ENCODE data around the gene TAF13. TPM values are rescaled to one million over a fixed set of nuclear protein-coding genes. Genes with fewer than 3 reads are reported as not detected.

TAF13 gene
- total RNA-seq, 5 donors from 2014 or later (not counting 1 experiment from before 2014, with no cell fraction given): 8.7 to 19.4 (median 9.7) TPM

DNA sequence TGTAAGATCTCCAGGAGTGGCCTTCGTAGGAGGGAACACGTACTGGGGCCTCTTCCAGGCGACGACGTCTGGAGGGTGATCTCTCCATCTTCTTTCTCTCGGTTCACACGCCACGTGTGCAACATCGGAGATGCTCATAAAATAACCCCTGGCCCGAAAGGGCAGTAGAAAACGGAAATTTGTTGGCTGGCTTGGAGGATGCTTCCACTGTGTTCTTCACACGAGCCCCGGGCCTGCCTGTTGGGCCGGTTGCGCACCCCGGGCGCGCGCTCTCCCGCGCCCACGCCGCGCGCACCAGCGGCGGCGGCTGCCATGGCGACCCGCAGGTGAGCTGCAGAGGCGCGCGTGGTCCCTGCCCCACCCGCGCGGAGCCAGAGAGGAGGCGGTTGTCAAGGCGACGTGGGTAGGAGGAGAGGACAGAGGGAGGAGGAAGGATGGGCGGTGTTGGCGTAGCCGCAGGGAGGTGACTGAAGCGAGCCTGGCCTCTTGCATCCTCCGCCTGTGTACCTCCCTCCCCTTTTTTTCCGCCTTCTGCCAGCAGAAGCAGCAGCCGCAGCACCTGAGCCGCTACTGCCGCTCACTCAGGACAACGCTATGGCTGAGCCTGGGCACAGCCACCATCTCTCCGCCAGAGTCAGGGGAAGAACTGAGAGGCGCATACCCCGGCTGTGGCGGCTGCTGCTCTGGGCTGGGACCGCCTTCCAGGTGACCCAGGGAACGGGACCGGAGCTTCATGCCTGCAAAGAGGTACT, 38.0 kb upstream of the TAF13 start, which contains the start of gene ELAPOR1:
Gene ELAPOR1 (plus strand): TSS at position 526 of the 752 bp plus-strand sequence. CDS start 69 bp downstream, at position 595.
- ATAC-seq (replicated peaks in 1 of 4) (peak; percentile 91 to 96 (median 93)), DNase-seq (peak; percentile 66 to 94 (median 83))
- ChIA-PET POLR2A (interaction anchor here (1.0 kb wide), 2 partner anchors 14 kb away, joined by 3 to 6 read pairs; no protein-coding TSS in a partner anchor), CTCF (interaction anchor here (0.6 to 5.4 kb wide), 11 partner anchors 13 to 1225 kb away, joined by 3 to 73 read pairs (median 4); partner anchors contain the start of genes RBM15 (in 1 of the 2), TAF13 (in 1 of the 2) and TMEM167B (in 1 of the 2))
- Mint-ChIP-seq H3K27ac (peak within 1 kb of the TSS; percentile 81 to 83), H3K27me3 (peaks cover 0 to 5% of the 10 kb centered on the region in 2 donors), H3K36me3 (peaks cover 5% of the 10 kb centered on the region), H3K4me1 (peaks cover 28 to 32% (median 30%) of the 10 kb centered on the region in 3 donors), H3K9me3 (no peaks in the 10 kb centered on the region), H3K4me3 (peak within 1 kb of the TSS; percentile 84 to 97 (median 85))
- Histone ChIP-seq H3K9me3 (no peaks in the 10 kb centered on the region), H3K27ac (ENCODE audit: low read length) (peak within 1 kb of the TSS; percentile 31), H3K27me3 (replicated peaks in 1 of 2; ENCODE audit: control insufficient read depth in 2 of 2, extremely low read depth in 1 of 2, insufficient read depth in 2 of 2, low read length in 1 of 2) (no peaks in the 10 kb centered on the region), H3K4me1 (ENCODE audit: control insufficient read depth in 1 of 2, extremely low read depth in 1 of 2, insufficient read depth in 2 of 2, low read length in 2 of 2) (peaks cover 5 to 24% of the 10 kb centered on the region in 2 experiments), H3K36me3 (ENCODE audit: control insufficient read depth in 2 of 2, extremely low read depth in 1 of 2, insufficient read depth in 1 of 2, low read length in 1 of 2) (no peaks in the 10 kb centered on the region), H3K4me3 (ENCODE audit: control insufficient read depth in 1 of 2, extremely low read depth in 1 of 2, low read length in 1 of 2) (peak within 1 kb of the TSS; percentile 58 to 60)
- 3% methylated on average over 46 of the region's 56 CpGs for WGBS (ENCODE audit: insufficient coverage)

DNA sequence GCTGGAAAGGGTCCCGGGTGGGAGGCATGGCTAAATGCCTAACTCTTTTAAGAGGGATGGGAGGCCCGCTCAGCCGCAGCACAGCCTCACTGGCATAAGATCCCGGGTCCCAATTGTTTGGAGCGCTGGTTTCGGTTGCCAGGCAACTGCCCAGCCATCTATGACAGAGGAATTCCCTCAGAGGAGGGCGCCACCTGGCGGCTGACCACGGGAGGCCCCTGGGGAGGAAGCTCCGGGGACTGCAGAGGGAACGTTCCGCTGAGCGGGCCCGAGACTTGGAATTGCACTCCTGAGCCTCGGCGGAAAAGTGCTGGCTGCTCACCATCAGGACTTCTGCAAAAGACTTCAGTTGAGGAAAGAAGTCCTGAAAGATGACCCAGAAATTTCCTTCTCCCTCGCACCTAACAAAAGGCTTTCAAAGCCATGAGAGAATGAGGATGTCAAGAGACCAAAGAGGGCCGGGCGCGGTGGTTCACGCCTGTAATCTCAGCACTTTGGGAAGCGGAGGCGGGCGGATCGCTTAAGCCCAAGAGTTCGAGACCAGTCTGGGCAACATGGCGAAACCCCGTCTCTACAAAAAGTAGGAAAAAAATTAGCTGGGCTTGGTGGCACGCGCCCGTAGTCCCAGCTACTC, 37.0 kb upstream of the TAF13 start:
- H3K27me3 ChIP-seq (replicated peaks in 1 of 2; ENCODE audit: control insufficient read depth in 2 of 2, extremely low read depth in 1 of 2, insufficient read depth in 2 of 2, low read length in 1 of 2): no peaks in the 10 kb centered on the region
- Mint-ChIP-seq H3K4me1 (peaks cover 28 to 32% (median 30%) of the 10 kb centered on the region in 3 donors), H3K36me3 (no peaks in the 10 kb centered on the region), H3K27me3 (peaks cover 0 to 5% of the 10 kb centered on the region in 2 donors), H3K9me3 (no peaks in the 10 kb centered on the region), H3K4me3 (peak overlapping the region; percentile 82 to 97 (median 84)), H3K27ac (peak overlapping the region; percentile 81 to 83)
- DNase-seq (peak; percentile 65 to 94 (median 83)), ATAC-seq (replicated peaks in 1 of 4) (peak; percentile 50 to 63 (median 56))
- H3K27ac ChIP-seq (ENCODE audit: low read length): peak overlapping the region; percentile 47
- H3K9me3 ChIP-seq: no peaks in the 10 kb centered on the region
- WGBS (ENCODE audit: insufficient coverage): 10% methylated on average over 30 of the region's 31 CpGs
- ChIA-PET POLR2A (interaction anchor here (0.6 to 1.2 kb wide), 4 partner anchors 9 to 23 kb away, joined by 3 to 6 read pairs (median 3); no protein-coding TSS in a partner anchor), CTCF (interaction anchor here (0.5 to 5.4 kb wide), 13 partner anchors 11 to 497 kb away, joined by 3 to 73 read pairs (median 4); partner anchors contain the start of genes HENMT1 (in 1 of the 2), PRPF38B (in 1 of the 2) and TMEM167B (in 1 of the 2))
- peaks cover 5 to 24% of the 10 kb centered on the region in 2 experiments for H3K4me1 ChIP-seq (ENCODE audit: control insufficient read depth in 1 of 2, extremely low read depth in 1 of 2, insufficient read depth in 2 of 2, low read length in 2 of 2)
- H3K4me3 ChIP-seq (ENCODE audit: control insufficient read depth in 1 of 2, extremely low read depth in 1 of 2, low read length in 1 of 2): peak overlapping the region; percentile 58 to 60
- H3K36me3 ChIP-seq (ENCODE audit: control insufficient read depth in 2 of 2, extremely low read depth in 1 of 2, insufficient read depth in 1 of 2, low read length in 1 of 2): no peaks in the 10 kb centered on the region

DNA sequence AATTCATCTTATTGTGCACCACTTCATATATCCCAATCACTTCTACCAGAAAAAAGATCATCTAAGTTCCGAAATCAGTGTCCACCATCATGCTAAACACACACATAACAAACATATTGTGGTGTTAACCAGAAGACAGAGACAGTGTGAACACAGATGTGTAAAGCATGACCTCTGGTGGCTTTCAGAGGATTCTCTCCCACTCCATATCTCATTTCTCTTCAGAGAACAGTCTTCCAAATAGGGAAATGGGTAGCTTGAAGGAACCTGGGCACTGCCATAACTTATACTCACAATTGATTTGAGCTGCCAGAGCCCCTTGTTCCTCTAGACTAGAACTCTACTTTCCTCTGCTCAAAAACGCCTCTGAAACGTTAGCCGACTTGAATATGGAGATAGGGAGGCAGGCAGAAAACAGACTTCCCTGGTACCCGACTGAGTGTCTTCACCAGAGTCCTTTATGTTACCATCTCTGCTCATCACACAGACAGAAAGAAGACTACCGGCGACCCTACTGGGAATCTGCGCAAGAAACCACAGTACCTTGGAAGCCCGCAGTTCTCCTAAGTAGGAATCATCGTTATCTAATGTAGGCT, 36.4 kb upstream of the TAF13 start:
- Mint-ChIP-seq H3K36me3 (no peaks in the 10 kb centered on the region), H3K9me3 (no peaks in the 10 kb centered on the region), H3K4me3 (peak overlapping the region in 2 of 3 donors; percentile 84 to 97), H3K27me3 (peaks cover 0 to 5% of the 10 kb centered on the region in 2 donors), H3K4me1 (peaks cover 28 to 32% (median 30%) of the 10 kb centered on the region in 3 donors), H3K27ac (peak overlapping the region; percentile 81 to 83)
- 29% methylated on average over 1 of the region's 10 CpGs for WGBS (ENCODE audit: insufficient coverage)
- no peaks in the 10 kb centered on the region for H3K27me3 ChIP-seq (replicated peaks in 1 of 2; ENCODE audit: control insufficient read depth in 2 of 2, extremely low read depth in 1 of 2, insufficient read depth in 2 of 2, low read length in 1 of 2)
- POLR2A ChIA-PET: interaction anchor here (0.6 to 1.2 kb wide), 3 partner anchors 11 to 84 kb away, joined by 3 to 6 read pairs (median 4); no protein-coding TSS in a partner anchor
- peaks cover 5 to 24% of the 10 kb centered on the region in 2 experiments for H3K4me1 ChIP-seq (ENCODE audit: control insufficient read depth in 1 of 2, extremely low read depth in 1 of 2, insufficient read depth in 2 of 2, low read length in 2 of 2)
- ATAC-seq (replicated peaks in 1 of 4): peak in 1 of 4 experiments; percentile 21
- H3K27ac ChIP-seq (ENCODE audit: low read length): peak overlapping the region; percentile 47
- no peaks in the 10 kb centered on the region for H3K9me3 ChIP-seq
- no peaks in the 10 kb centered on the region for H3K36me3 ChIP-seq (ENCODE audit: control insufficient read depth in 2 of 2, extremely low read depth in 1 of 2, insufficient read depth in 1 of 2, low read length in 1 of 2)
- peak in 2 of 35 experiments; percentile 16 to 51 for DNase-seq
- no peak overlapping the region for H3K4me3 ChIP-seq (ENCODE audit: control insufficient read depth in 1 of 2, extremely low read depth in 1 of 2, low read length in 1 of 2)
- CTCF ChIA-PET: interaction anchor here (0.5 to 5.4 kb wide), 11 partner anchors 10 to 420 kb away, joined by 3 to 73 read pairs (median 4); partner anchors contain the start of genes PRPF38B (in 1 of the 2) and TMEM167B (in 1 of the 2)

DNA sequence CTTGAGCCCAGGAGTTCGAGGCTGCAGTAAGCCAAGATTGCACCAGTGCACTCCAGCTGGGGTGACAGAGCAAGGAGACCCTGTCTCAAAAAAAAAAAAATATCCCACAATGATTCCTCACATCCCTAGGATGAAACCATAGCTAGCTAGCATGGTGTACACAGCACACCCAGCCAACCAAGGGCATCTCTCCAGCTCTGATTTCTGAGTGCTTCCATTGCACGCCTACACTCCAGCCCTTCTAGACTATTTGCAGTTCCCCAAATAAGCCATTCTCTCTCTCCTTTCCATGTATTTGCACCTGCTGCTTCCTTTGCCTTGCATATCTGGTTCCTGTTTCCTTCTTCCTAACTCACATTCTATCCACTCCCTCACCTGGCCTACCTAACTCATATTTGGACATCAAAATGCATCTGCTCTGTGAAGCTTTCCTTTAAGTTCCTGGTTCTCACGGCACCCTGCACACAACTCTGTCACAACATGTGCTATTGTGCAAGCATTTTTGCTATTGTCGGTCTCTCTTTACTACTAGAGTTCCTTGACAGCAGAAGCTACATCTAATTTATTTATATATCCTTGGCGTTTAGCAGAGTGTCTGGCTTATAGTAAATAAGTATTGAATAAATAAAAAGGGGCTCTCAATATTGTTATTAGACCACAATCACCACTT, 35.7 kb upstream of the TAF13 start:
- DNase-seq: no peak
- H3K4me1 ChIP-seq (ENCODE audit: control insufficient read depth in 1 of 2, extremely low read depth in 1 of 2, insufficient read depth in 2 of 2, low read length in 2 of 2): peaks cover 5 to 24% of the 10 kb centered on the region in 2 experiments
- H3K27me3 ChIP-seq (replicated peaks in 1 of 2; ENCODE audit: control insufficient read depth in 2 of 2, extremely low read depth in 1 of 2, insufficient read depth in 2 of 2, low read length in 1 of 2): no peaks in the 10 kb centered on the region
- Mint-ChIP-seq H3K9me3 (no peaks in the 10 kb centered on the region), H3K27ac (peak overlapping the region; percentile 1 to 2), H3K36me3 (no peaks in the 10 kb centered on the region), H3K4me1 (peaks cover 28 to 32% (median 30%) of the 10 kb centered on the region in 3 donors), H3K4me3 (no peak overlapping the region), H3K27me3 (peaks cover 0 to 5% of the 10 kb centered on the region in 2 donors)
- no peak overlapping the region for H3K4me3 ChIP-seq (ENCODE audit: control insufficient read depth in 1 of 2, extremely low read depth in 1 of 2, low read length in 1 of 2)
- no peak overlapping the region for H3K27ac ChIP-seq (ENCODE audit: low read length)
- H3K36me3 ChIP-seq (ENCODE audit: control insufficient read depth in 2 of 2, extremely low read depth in 1 of 2, insufficient read depth in 1 of 2, low read length in 1 of 2): no peaks in the 10 kb centered on the region
- H3K9me3 ChIP-seq: no peaks in the 10 kb centered on the region
- ATAC-seq (replicated peaks in 1 of 4): no peak
- 80% methylated on average over 2 of the region's 5 CpGs for WGBS (ENCODE audit: insufficient coverage)
- POLR2A ChIA-PET: interaction anchor here (0.6 to 0.7 kb wide), 6 partner anchors 11 to 107 kb away, joined by 3 to 6 read pairs (median 4); no protein-coding TSS in a partner anchor
- CTCF ChIA-PET: interaction anchor here (0.6 to 5.4 kb wide), 6 partner anchors 11 to 507 kb away, joined by 3 to 73 read pairs (median 6); partner anchors contain the start of gene PRPF38B (in 1 of the 2)

DNA sequence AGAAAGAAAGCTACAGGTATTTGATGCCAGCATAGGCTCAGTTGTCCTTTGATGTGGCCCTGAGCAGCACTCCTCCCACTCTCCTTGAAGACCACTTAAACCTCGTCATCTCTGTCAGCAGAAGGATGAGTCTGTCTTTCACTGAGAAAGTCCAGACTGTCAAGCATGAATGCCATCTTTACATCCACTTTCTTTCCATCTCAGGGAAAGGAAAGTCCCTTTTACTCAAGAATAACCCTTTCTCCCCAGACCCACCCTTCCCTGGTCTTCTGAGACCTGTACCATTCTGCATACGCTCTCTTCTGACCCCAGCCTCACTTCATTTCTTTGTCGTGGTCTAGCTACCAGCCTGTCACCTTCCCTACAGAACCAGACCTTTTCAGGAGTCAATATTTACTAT, 34.1 kb upstream of the TAF13 start:
- POLR2A ChIA-PET: interaction anchor here in 1 of 2 donors (1.5 kb wide), 1 partner anchor 10 kb away, joined by 5 read pairs; no protein-coding TSS in a partner anchor
- Histone ChIP-seq H3K27me3 (replicated peaks in 1 of 2; ENCODE audit: control insufficient read depth in 2 of 2, extremely low read depth in 1 of 2, insufficient read depth in 2 of 2, low read length in 1 of 2) (no peaks in the 10 kb centered on the region), H3K4me1 (ENCODE audit: control insufficient read depth in 1 of 2, extremely low read depth in 1 of 2, insufficient read depth in 2 of 2, low read length in 2 of 2) (peaks cover 5 to 24% of the 10 kb centered on the region in 2 experiments), H3K4me3 (ENCODE audit: control insufficient read depth in 1 of 2, extremely low read depth in 1 of 2, low read length in 1 of 2) (no peak overlapping the region), H3K9me3 (no peaks in the 10 kb centered on the region), H3K27ac (ENCODE audit: low read length) (no peak overlapping the region), H3K36me3 (ENCODE audit: control insufficient read depth in 2 of 2, extremely low read depth in 1 of 2, insufficient read depth in 1 of 2, low read length in 1 of 2) (no peaks in the 10 kb centered on the region)
- Mint-ChIP-seq H3K4me3 (no peak overlapping the region), H3K36me3 (no peaks in the 10 kb centered on the region), H3K9me3 (no peaks in the 10 kb centered on the region), H3K27me3 (peaks cover 0 to 5% of the 10 kb centered on the region in 2 donors), H3K27ac (no peak overlapping the region), H3K4me1 (peaks cover 27 to 30% (median 29%) of the 10 kb centered on the region in 3 donors)
- 58% methylated on average over 3 of the region's 3 CpGs for WGBS (ENCODE audit: insufficient coverage)
- ATAC-seq (replicated peaks in 1 of 4): no peak
- CTCF ChIA-PET: interaction anchor here (0.7 to 5.4 kb wide), 5 partner anchors 10 to 664 kb away, joined by 3 to 73 read pairs (median 5); partner anchors contain the start of gene WDR47 (in 1 of the 2)
- no peak for DNase-seq

Measured in T-cell (primary cell).